ENCODE data around the gene ATG16L1. TPM values are rescaled to one million over a fixed set of nuclear protein-coding genes. Genes with fewer than 3 reads are reported as not detected.

ATG16L1 gene
- total and polyA plus RNA-seq, 2 of the 4 experiments (the other 2 are of a cell fraction), result 20.0 to 26.2 TPM

DNA sequence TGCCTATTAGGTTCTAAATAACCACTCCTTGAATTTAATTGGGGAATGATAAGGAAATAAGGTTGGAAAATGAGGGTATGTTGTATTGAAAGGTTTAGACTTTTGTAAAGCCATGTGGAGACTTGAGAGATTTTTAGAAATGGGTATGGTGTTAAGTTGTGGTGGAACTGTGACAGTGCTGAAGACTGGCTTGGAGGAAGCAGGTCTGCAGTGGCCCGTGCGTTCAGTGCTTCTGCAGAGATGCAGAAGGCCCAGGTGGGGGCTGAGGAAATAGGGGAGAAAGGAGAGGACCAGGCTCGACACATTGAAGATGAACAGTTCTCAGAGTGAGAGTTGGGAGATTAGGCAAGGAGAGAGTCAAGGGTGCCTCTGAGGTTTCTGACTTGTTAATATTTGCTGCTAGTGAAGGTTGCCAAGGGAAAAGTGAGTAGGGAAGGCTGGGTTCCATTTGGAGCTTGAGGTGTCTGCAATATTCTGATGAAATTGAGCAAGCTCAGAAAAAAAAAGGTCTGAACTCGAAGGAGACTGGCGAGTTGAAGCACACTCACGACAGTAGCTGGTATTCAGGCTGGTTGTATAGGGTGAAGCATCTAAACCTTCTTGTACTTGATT is 30.6 kb downstream of the ATG16L1 start:
- Histone ChIP-seq H3K79me1 (ENCODE audit: low read depth in 1 of 2, low read length in 2 of 2) (peaks cover 0 to 5% of the 10 kb centered on the region in 2 experiments; a peak in 2 of 4 replicates), H4K5ac (ENCODE audit: low read depth, low read length) (no peak overlapping the region), H3K9me1 (ENCODE audit: insufficient read depth, low read length) (0 out of 2 replicates have a peak, but pooled peaks cover 8% of the 10 kb centered on the region), H3K14ac (replicated peaks; ENCODE audit: low read depth, low read length) (no peak overlapping the region), H2BK120ac (ENCODE audit: low read depth, low read length) (no peak overlapping the region), H3K4ac (ENCODE audit: low read depth, low read length) (no peak overlapping the region), H3K27ac (ENCODE audit: insufficient read depth, low read length) (no peak overlapping the region), H4K91ac (ENCODE audit: insufficient read depth, low read depth, low read length) (no peak overlapping the region), H2AK5ac (ENCODE audit: low read depth, low read length) (no peak overlapping the region), H4K8ac (ENCODE audit: low read depth in 2 of 2, low read length in 2 of 2) (no peak overlapping the region), H4K20me1 (ENCODE audit: insufficient read depth, low read length) (no peaks in the 10 kb centered on the region), H3K9me3 (ENCODE audit: control insufficient read depth, insufficient read depth, low read length) (no peaks in the 10 kb centered on the region), H3K27me3 (ENCODE audit: control insufficient read depth, insufficient read depth, low read length) (no peaks in the 10 kb centered on the region), H2AFZ (replicated peaks; ENCODE audit: low read length, poor library complexity) (no peak overlapping the region), H2BK15ac (ENCODE audit: low read depth, low read length) (no peak overlapping the region), H3K9ac (ENCODE audit: low read depth, low read length) (no peak overlapping the region), H2BK20ac (ENCODE audit: low read depth, low read length) (no peak overlapping the region), H3K23ac (ENCODE audit: low read depth, low read length) (no peak overlapping the region), H2BK5ac (ENCODE audit: low read depth, low read length, poor library complexity, severe bottlenecking) (no peak overlapping the region), H3K4me3 (ENCODE audit: insufficient read depth, low read depth, low read length) (no peak overlapping the region), H3K18ac (ENCODE audit: low read depth, low read length) (no peak overlapping the region), H3K4me2 (ENCODE audit: low read depth, low read length) (no peak overlapping the region), H3K36me3 (ENCODE audit: control insufficient read depth, insufficient read depth, low read length) (peaks cover 44% of the 10 kb centered on the region), H3K4me1 (ENCODE audit: control insufficient read depth, insufficient read depth, low read length) (peaks cover 4% of the 10 kb centered on the region; the same call in 1 of the 2 replicates), H3K56ac (ENCODE audit: extremely low read depth, insufficient read depth, low read length) (no peak overlapping the region), H2AK9ac (replicated peaks; ENCODE audit: low read depth, low read length, poor library complexity) (no peak overlapping the region)
- POLR2A ChIA-PET (ENCODE audit: unreplicated experiment), result interaction anchor here (0.5 kb wide), 1 partner anchor 573 kb away, joined by 3 read pairs; no protein-coding TSS in a partner anchor
- WGBS, 2 experiments (ENCODE audit: extremely low coverage in 2 of 2, insufficient read length in 1 of 2), result 92% methylated on average over 4 of the region's 6 CpGs; no CpG with 5 or more reads in 1 of the 2 experiments
- intact Hi-C loops (cut with micrococcal nuclease) (loop anchor here (5.0 kb wide), 1 partner anchor 430 kb away; the partner anchor contains the start of gene UGT1A5), dilution Hi-C loops (cut with HindIII; ENCODE audit: low sequenced_read_pairs, unreplicated experiment) (no loop called here), in situ Hi-C loops (cut with MboI; ENCODE audit: low sequenced_read_pairs) (loop anchor here (10.0 kb wide), 1 partner anchor 163 kb away; no protein-coding TSS in a partner anchor)
- CTCF ChIA-PET, result no interaction called here
- no TSS peak for BruUV-seq (replicated peaks)
- DNase-seq (no peak), ATAC-seq (ENCODE audit: low read depth) (no peak)
- TF ChIP-seq CEBPB (IDR thresholded peaks at IDR 0.05; ENCODE audit: low read depth, low read length) (no peak), CHD1 (IDR thresholded peaks at IDR 0.05; ENCODE audit: low read depth, low read length) (no peak), RCOR1 (IDR thresholded peaks at IDR 0.05; ENCODE audit: insufficient replicate concordance, low read length) (no peak), FOS (IDR thresholded peaks at IDR 0.05; ENCODE audit: low read depth, low read length) (no peak)
- TF ChIP-seq, protein P1, sequence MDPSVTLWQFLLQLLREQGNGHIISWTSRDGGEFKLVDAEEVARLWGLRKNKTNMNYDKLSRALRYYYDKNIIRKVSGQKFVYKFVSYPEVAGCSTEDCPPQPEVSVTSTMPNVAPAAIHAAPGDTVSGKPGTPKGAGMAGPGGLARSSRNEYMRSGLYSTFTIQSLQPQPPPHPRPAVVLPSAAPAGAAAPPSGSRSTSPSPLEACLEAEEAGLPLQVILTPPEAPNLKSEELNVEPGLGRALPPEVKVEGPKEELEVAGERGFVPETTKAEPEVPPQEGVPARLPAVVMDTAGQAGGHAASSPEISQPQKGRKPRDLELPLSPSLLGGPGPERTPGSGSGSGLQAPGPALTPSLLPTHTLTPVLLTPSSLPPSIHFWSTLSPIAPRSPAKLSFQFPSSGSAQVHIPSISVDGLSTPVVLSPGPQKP (IDR thresholded peaks at IDR 0.05; ENCODE audit: borderline replicate concordance, low read depth, low read length), result no peak

Measured in IMR-90 (cell line).